COLO668 (cell line): ENCODE data around the gene CDIPT.

Experiments used
- DNase-seq: peaks from one replicate; lab custom pipeline; 2025; ENCODE audit not compliant: unreplicated experiment; lab: John Stamatoyannopoulos, UW

Gene CDIPT

GRCh38 chr16:29811896-29812665, 50.9 kb downstream of the CDIPT start, which contains the start of gene PRRT2:
Gene PRRT2, plus strand, starts transcription at chr16:29812193. Its CDS starts 862 bp downstream, at chr16:29813055.
- DNase-seq: peak; percentile 54

DNA sequence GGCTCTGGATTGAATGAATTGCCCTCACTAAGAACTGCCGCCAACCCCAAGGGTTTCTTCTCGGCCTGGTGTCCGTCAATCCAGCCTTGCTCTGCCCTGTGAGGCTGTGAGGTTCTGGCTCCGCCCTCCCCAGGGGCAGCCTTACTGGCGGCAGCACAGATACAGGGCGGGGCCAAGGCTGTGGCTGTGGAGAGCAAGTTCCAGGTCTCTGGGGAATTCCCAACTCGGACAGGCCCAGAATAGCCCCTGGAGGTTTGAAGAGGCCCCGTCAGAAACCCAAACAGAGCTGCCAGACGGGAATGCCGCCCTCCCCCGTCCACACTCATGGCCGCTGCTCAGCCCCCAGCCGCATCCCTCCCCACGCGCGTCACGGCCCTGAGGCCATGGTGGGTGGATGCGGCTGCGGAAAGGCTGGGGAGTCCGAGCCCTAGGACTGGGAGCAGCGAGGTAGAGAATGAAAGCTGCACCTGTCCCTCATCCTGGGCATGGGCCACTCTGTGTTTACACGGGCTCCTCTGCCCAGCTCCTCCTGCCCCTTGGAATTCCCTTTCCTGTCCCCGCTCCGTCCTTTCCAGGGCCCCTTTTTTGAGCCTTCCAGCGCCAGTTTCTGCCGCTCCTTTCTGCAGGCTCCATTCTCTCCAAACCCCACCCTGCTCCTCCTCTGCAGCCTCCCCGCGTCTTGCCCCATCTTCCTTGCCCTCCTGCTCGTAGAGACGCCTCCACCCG, 51.7 kb downstream of the CDIPT start:
- DNase-seq: peak; percentile 92

- no peak for DNase-seq
Measured at GRCh38 chr16:29810699-29811169, 52.3 kb downstream of the CDIPT start.

DNA sequence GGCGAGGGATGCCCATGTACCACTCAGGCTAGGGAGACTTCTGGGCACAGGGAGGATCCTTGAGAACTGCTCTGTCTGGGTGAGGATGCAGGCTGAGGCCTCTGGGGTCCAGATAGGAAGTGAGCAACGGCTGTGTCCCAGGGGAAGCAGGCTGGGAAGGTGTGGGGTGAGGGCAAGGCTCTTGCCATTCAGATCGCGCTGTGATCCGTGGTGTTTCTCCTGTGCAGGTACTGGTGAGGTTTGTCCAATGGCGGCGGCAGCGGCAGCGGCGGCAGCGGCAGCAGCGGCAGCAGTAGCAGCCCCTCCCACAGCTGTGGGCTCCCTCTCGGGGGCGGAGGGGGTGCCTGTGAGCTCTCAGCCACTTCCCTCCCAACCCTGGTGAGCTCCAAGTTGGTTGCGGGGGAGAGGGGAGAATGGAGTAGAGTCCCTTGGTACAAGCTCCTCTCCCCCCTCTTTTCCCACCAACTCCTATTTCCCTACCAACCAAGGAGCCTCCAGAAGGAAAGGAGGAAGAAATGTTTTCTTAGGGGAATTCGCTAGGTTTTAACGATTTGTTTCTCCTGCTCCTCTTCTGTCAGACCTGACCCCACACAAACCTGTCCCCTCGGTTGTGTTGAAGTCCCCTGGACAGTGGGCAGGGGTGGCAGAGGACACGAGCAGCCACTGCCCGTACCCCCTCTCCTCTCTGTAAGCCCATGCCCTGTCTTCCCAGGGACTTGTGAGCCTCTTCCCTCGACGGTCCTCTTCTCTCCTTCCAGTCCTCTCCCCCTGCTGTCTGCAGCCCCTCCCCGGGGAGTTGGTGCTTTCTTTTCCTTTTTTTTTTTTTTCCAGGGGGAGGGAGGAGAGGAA, 53.0 kb downstream of the CDIPT start:
- peak; percentile 15 for DNase-seq

GRCh38 chr16:29809031-29809747, 53.8 kb downstream of the CDIPT start:
- no peak for DNase-seq
